PC-9 (cell line): ENCODE results near the gene PLA2G3. TPM values are rescaled to one million over a fixed set of nuclear protein-coding genes. Genes with fewer than 3 reads are reported as not detected.

Experiments
- BruUV-seq: library from RNA; stranded (reverse); fragments of 400-500 nt; replicated peaks from 2 replicates; lab custom pipeline; 2021; lab: Mats Ljungman, UMichigan
- CTCF ChIA-PET: fragments of 300-600 bp; sonication (Branson Sonifier 250); formaldehyde crosslinking; loops from one replicate; lab custom pipeline; 2022; ENCODE audit warnings: antibody characterized with exemption; lab: Charles Lee
- POLR2A ChIA-PET: fragments of 300-600 bp; sonication (Branson Sonifier 250); formaldehyde crosslinking; loops from one replicate; lab custom pipeline; 2022; ENCODE audit warnings: antibody characterized with exemption; ENCODE audit not compliant: unreplicated experiment; lab: Charles Lee
- DNase-seq, 2 experiments: peaks; one replicate each; pipeline versions ENCODE4 v3.0.0 to v3.0.0-alpha.2; 2015 to 2022; ENCODE audit warnings: mixed read lengths in 1 of 2
- H2AFZ ChIP-seq: fragments of 200-600 bp; sonication (generic); 2 replicates; pipeline ENCODE4 v1.8.1; 2017; ENCODE audit warnings: antibody characterized with exemption
- H3F3A ChIP-seq: fragments of 200-600 bp; sonication (generic); 2 replicates; pipeline ENCODE4 v1.8.1; 2017; ENCODE audit warnings: antibody characterized with exemption, mild to moderate bottlenecking, low read depth; ENCODE audit not compliant: insufficient read depth
- H3K27ac ChIP-seq: fragments of 200-600 bp; sonication (generic); 2 replicates; pipeline ENCODE4 v1.6.1; 2016; ENCODE audit warnings: mixed run types
- H3K27me3 ChIP-seq: fragments of 200-600 bp; sonication (generic); 2 replicates; pipeline ENCODE4 v1.6.1; 2016; ENCODE audit warnings: low read depth, mixed run types; ENCODE audit not compliant: insufficient read depth
- H3K36me3 ChIP-seq: fragments of 200-600 bp; sonication (generic); 2 replicates; pipeline ENCODE4 v1.6.1; 2016; ENCODE audit warnings: low read depth, mixed run types
- H3K4me1 ChIP-seq: fragments of 200-600 bp; sonication (generic); replicated peaks from 2 replicates; pipeline ENCODE4 v1.6.1; 2016; ENCODE audit warnings: mixed run types; ENCODE audit not compliant: insufficient read depth
- H3K4me2 ChIP-seq: fragments of 200-600 bp; sonication (generic); 2 replicates; pipeline ENCODE4 v1.6.1; 2017; ENCODE audit warnings: mixed run types
- H3K4me3 ChIP-seq: fragments of 200-600 bp; sonication (generic); 2 replicates; pipeline ENCODE4 v1.6.1; 2016; ENCODE audit warnings: mixed run types
- H3K79me2 ChIP-seq: fragments of 200-600 bp; sonication (generic); 2 replicates; pipeline ENCODE4 v1.6.1; 2017; ENCODE audit warnings: low read depth, mixed run types
- H3K9me2 ChIP-seq: fragments of 200-600 bp; sonication (generic); 2 replicates; pipeline ENCODE4 v1.8.1; 2017; ENCODE audit warnings: mild to moderate bottlenecking; ENCODE audit not compliant: insufficient read depth
- H3K9me3 ChIP-seq: fragments of 200-600 bp; sonication (generic); 2 replicates; pipeline ENCODE4 v1.8.1; 2016; ENCODE audit warnings: low read depth; ENCODE audit not compliant: insufficient read depth
- H4K20me1 ChIP-seq: fragments of 200-600 bp; sonication (generic); 2 replicates; pipeline ENCODE4 v1.8.1; 2017; ENCODE audit not compliant: insufficient read depth
- CTCF ChIP-seq: fragments of 200-600 bp; sonication (generic); conservative IDR thresholded peaks from 2 replicates; pipeline ENCODE4 v1.6.1; 2017; ENCODE audit warnings: mixed run types, antibody characterized with exemption, mild to moderate bottlenecking, moderate library complexity
- EZH2 ChIP-seq: fragments of 200-600 bp; sonication (generic); IDR thresholded peaks from 2 replicates; pipeline ENCODE4 v1.8.0; 2017; ENCODE audit warnings: antibody characterized with exemption, low read depth
- intact Hi-C: fragments of 100-400 bp; cut with micrococcal nuclease; formaldehyde crosslinking; loops from one replicate; pipeline ENCODE4 v1.10.0; 2022; ENCODE audit not compliant: unreplicated experiment
- total RNA-seq: library from RNA; stranded (reverse); gene quantifications from 2 replicates; pipeline ENCODE4 v1.2.3, GENCODE V29; 2021

The PLA2G3 gene
- total RNA-seq, 1 experiment from 2014 or later, result not detected

GRCh38 chr22:31103899-31104694, 36.2 kb downstream of the PLA2G3 start:
- intact Hi-C loops, result loop anchor here (10.0 kb wide), 1 partner anchor 111 kb away; the partner anchor contains the start of gene LIMK2
- POLR2A ChIA-PET, result no interaction called here
- Histone ChIP-seq H3K4me3 (no peak overlapping the region), H4K20me1 (no peaks in the 10 kb centered on the region), H3K36me3 (no peaks in the 10 kb centered on the region), H3F3A (peaks cover 48% of the 10 kb centered on the region), H3K27ac (no peak overlapping the region), H3K9me3 (no peaks in the 10 kb centered on the region), H3K4me2 (no peak overlapping the region), H3K4me1 (peaks cover 27% of the 10 kb centered on the region), H2AFZ (no peak overlapping the region), H3K27me3 (no peaks in the 10 kb centered on the region), H3K9me2 (no peaks in the 10 kb centered on the region), H3K79me2 (no peaks in the 10 kb centered on the region)
- peak in 1 of 2 experiments; percentile 20 for DNase-seq
- no peak for TF ChIP-seq EZH2
- TF ChIP-seq CTCF, result no peak
- CTCF ChIA-PET, result no interaction called here
- BruUV-seq, result no TSS peak

- H3K27me3 ChIP-seq, result no peaks in the 10 kb centered on the region
- no peaks in the 10 kb centered on the region for H4K20me1 ChIP-seq
- H3K4me2 ChIP-seq, result no peak overlapping the region
- POLR2A ChIA-PET, result no interaction called here
- peak in 1 of 2 experiments; percentile 15 for DNase-seq
- TF ChIP-seq CTCF (no peak), EZH2 (no peak)
- H2AFZ ChIP-seq, result no peak overlapping the region
- H3F3A ChIP-seq, result peaks cover 45% of the 10 kb centered on the region
- H3K27ac ChIP-seq, result no peak overlapping the region
- BruUV-seq, result no TSS peak
- CTCF ChIA-PET, result no interaction called here
- H3K36me3 ChIP-seq, result no peaks in the 10 kb centered on the region
- peaks cover 23% of the 10 kb centered on the region for H3K4me1 ChIP-seq
- no peak overlapping the region for H3K4me3 ChIP-seq
- no peaks in the 10 kb centered on the region for H3K9me3 ChIP-seq
- H3K79me2 ChIP-seq, result no peaks in the 10 kb centered on the region
- intact Hi-C loops, result loop anchor here (10.0 kb wide), 1 partner anchor 112 kb away; the partner anchor contains the start of gene LIMK2
- no peaks in the 10 kb centered on the region for H3K9me2 ChIP-seq
Observed at GRCh38 chr22:31103111-31103510, 37.2 kb downstream of the PLA2G3 start.

GRCh38 chr22:31102441-31103081, 37.7 kb downstream of the PLA2G3 start:
- Histone ChIP-seq H3K9me2 (no peaks in the 10 kb centered on the region), H3K4me2 (peak overlapping the region; percentile 35; the same call in 1 of the 2 replicates)
- CTCF ChIA-PET, result interaction anchor here (0.5 to 0.7 kb wide), 2 partner anchors 197 to 337 kb away, joined by 4 to 5 read pairs; no protein-coding TSS in a partner anchor

More at GRCh38 chr22:31102441-31103081, 37.7 kb downstream of the PLA2G3 start:
- Histone ChIP-seq H3K79me2 (no peaks in the 10 kb centered on the region), H3K4me1 (peaks cover 19% of the 10 kb centered on the region), H3K9me3 (no peaks in the 10 kb centered on the region), H2AFZ (no peak overlapping the region), H3K27ac (no peak overlapping the region), H3K4me3 (no peak overlapping the region), H3K27me3 (no peaks in the 10 kb centered on the region), H4K20me1 (no peaks in the 10 kb centered on the region), H3K36me3 (no peaks in the 10 kb centered on the region), H3F3A (peaks cover 42% of the 10 kb centered on the region)
- BruUV-seq, result no TSS peak
- intact Hi-C loops, result loop anchor here (10.0 kb wide), 1 partner anchor 112 kb away; the partner anchor contains the start of gene LIMK2
- POLR2A ChIA-PET, result interaction anchor here (0.7 kb wide), 1 partner anchor 240 kb away, joined by 5 read pairs; no protein-coding TSS in a partner anchor
- peak; percentile 71 to 80 for DNase-seq
- no peak for TF ChIP-seq EZH2
- no peak for TF ChIP-seq CTCF
